ENCODE measurements around the gene SGPL1.

SGPL1 gene

DNA sequence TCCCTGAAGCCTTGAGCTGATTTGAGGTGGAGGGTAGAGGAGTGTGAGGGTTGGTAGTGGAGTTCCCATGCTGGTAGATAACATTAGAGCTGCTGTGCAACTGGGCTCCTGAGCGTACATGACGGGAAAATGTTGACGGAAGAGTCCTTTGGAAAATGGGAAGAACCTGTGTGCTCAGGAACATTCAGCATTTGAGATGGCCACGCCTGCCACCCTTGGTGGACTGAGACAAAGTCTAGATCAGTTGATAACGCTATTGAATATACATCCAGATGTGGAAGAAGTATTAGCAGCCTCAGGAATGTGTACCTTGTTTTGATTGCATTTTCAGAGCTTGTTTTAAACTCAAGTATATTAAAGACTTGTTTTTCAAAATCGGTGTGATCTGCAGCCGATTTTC, 56.5 kb downstream of the SGPL1 start:
- TF ChIP-seq TAF1 (IDR thresholded peaks at IDR 0.05; ENCODE audit: low read depth) (no peak), FOXM1 (IDR thresholded peaks at IDR 0.05; ENCODE audit: borderline replicate concordance, low read depth) (no peak), NFIC (IDR thresholded peaks at IDR 0.05) (no peak), CEBPB (IDR thresholded peaks at IDR 0.05) (no peak), TEAD4 (IDR thresholded peaks at IDR 0.05) (no peak), EP300 (IDR thresholded peaks at IDR 0.05; ENCODE audit: borderline replicate concordance) (no peak), ZBTB7A (IDR thresholded peaks at IDR 0.05; ENCODE audit: low read depth) (no peak), CREB1 (IDR thresholded peaks at IDR 0.05; ENCODE audit: low read depth) (no peak), TCF12 (IDR thresholded peaks at IDR 0.05; ENCODE audit: low read depth) (no peak), EGR1 (IDR thresholded peaks at IDR 0.05) (no peak), RAD21 (IDR thresholded peaks at IDR 0.05; ENCODE audit: low read depth) (no peak), YY1 (IDR thresholded peaks at IDR 0.05; ENCODE audit: low read depth) (no peak)
- TF ChIP-seq, protein P1, sequence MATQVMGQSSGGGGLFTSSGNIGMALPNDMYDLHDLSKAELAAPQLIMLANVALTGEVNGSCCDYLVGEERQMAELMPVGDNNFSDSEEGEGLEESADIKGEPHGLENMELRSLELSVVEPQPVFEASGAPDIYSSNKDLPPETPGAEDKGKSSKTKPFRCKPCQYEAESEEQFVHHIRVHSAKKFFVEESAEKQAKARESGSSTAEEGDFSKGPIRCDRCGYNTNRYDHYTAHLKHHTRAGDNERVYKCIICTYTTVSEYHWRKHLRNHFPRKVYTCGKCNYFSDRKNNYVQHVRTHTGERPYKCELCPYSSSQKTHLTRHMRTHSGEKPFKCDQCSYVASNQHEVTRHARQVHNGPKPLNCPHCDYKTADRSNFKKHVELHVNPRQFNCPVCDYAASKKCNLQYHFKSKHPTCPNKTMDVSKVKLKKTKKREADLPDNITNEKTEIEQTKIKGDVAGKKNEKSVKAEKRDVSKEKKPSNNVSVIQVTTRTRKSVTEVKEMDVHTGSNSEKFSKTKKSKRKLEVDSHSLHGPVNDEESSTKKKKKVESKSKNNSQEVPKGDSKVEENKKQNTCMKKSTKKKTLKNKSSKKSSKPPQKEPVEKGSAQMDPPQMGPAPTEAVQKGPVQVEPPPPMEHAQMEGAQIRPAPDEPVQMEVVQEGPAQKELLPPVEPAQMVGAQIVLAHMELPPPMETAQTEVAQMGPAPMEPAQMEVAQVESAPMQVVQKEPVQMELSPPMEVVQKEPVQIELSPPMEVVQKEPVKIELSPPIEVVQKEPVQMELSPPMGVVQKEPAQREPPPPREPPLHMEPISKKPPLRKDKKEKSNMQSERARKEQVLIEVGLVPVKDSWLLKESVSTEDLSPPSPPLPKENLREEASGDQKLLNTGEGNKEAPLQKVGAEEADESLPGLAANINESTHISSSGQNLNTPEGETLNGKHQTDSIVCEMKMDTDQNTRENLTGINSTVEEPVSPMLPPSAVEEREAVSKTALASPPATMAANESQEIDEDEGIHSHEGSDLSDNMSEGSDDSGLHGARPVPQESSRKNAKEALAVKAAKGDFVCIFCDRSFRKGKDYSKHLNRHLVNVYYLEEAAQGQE (IDR thresholded peaks at IDR 0.05; ENCODE audit: low read depth), result no peak
- TF ChIP-seq, protein P2, sequence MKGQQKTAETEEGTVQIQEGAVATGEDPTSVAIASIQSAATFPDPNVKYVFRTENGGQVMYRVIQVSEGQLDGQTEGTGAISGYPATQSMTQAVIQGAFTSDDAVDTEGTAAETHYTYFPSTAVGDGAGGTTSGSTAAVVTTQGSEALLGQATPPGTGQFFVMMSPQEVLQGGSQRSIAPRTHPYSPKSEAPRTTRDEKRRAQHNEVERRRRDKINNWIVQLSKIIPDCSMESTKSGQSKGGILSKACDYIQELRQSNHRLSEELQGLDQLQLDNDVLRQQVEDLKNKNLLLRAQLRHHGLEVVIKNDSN (IDR thresholded peaks at IDR 0.05), result no peak
- TF ChIP-seq, protein P3, sequence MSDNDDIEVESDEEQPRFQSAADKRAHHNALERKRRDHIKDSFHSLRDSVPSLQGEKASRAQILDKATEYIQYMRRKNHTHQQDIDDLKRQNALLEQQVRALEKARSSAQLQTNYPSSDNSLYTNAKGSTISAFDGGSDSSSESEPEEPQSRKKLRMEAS (IDR thresholded peaks at IDR 0.05), result no peak

DNA sequence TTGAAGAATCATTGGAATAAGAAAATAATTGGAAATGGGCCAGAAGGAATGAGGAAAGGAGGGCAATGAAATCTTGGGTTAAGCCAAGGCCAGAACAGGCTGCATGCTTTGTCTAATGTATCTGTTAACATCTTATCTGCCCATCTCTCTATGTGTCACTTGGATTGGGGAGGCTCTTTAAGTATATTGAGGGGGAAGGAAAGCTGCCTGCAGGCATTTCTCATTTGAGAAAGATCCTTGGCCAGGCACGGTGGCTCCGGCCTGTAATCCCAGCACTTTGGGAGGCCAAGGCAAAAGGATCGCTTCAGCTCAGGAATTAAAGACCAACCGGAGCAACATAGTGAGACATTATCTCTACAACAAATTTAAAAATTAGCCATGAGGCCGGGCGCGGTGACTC, 58.3 kb downstream of the SGPL1 start:
- no peak for TF ChIP-seq TCF12 (IDR thresholded peaks at IDR 0.05; ENCODE audit: low read depth)
- TF ChIP-seq EP300 (IDR thresholded peaks at IDR 0.05; ENCODE audit: borderline replicate concordance), result no peak
- no peak for TF ChIP-seq YY1 (IDR thresholded peaks at IDR 0.05; ENCODE audit: low read depth)
- no peak for TF ChIP-seq EGR1 (IDR thresholded peaks at IDR 0.05)
- TF ChIP-seq TAF1 (IDR thresholded peaks at IDR 0.05; ENCODE audit: low read depth), result no peak
- TF ChIP-seq RAD21 (IDR thresholded peaks at IDR 0.05; ENCODE audit: low read depth), result no peak
- TF ChIP-seq, protein P3 (IDR thresholded peaks at IDR 0.05), result no peak
- TF ChIP-seq, protein P2 (IDR thresholded peaks at IDR 0.05), result no peak
- no peak for TF ChIP-seq CREB1 (IDR thresholded peaks at IDR 0.05; ENCODE audit: low read depth)
- TF ChIP-seq FOXM1 (IDR thresholded peaks at IDR 0.05; ENCODE audit: borderline replicate concordance, low read depth), result no peak
- TF ChIP-seq, protein P1 (IDR thresholded peaks at IDR 0.05; ENCODE audit: low read depth), result no peak

DNA sequence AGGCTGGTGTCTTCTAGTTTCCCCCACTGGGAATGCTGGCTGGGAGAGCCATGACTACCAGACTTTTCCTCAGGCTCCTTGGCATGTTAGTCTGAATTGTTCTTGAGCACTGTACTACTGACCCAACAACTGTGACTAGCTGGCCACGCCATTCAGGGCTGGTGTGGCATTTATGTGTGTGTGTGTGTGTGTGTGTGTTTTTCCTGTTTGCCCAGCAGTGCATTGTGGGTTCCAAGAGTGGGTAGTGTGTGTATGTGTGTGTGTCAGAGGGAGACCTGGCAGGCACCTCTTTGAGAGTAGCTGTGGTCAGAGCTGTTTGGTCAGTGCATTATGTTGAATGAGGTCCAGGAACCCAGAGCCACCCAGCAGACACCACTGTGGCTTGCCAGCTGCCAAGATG, 63.5 kb downstream of the SGPL1 start:
- TF ChIP-seq RAD21 (IDR thresholded peaks at IDR 0.05; ENCODE audit: low read depth) (no peak), NFIC (IDR thresholded peaks at IDR 0.05) (no peak), TAF1 (IDR thresholded peaks at IDR 0.05; ENCODE audit: low read depth) (no peak), EP300 (IDR thresholded peaks at IDR 0.05; ENCODE audit: borderline replicate concordance) (no peak), TEAD4 (IDR thresholded peaks at IDR 0.05) (no peak), CEBPB (IDR thresholded peaks at IDR 0.05) (no peak), CREB1 (IDR thresholded peaks at IDR 0.05; ENCODE audit: low read depth) (no peak)
- TF ChIP-seq, protein P2 (IDR thresholded peaks at IDR 0.05), result no peak
- TF ChIP-seq, protein P3 (IDR thresholded peaks at IDR 0.05), result no peak

DNA sequence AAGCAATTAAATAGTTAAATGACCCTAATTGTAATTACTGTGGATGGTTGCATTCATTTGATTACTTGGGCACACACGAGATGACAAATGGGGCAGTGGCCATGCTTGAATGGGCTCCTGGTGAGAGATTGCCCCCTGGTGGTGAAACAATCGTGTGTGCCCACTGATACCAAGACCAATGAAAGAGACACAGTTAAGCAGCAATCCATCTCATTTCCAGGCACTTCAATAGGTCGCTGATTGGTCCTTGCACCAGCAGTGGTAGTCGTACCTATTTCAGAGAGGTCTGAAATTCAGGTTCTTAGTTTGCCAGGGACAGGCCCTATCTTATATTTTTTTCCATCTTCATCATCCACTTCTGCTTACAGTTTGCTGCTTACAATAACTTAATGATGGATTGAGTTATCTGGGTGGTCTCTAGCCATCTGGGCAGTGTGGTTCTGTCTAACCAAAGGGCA, 64.4 kb downstream of the SGPL1 start:
- TF ChIP-seq, protein P2 (IDR thresholded peaks at IDR 0.05), result no peak
- peak; percentile 92 for TF ChIP-seq RAD21 (IDR thresholded peaks at IDR 0.05; ENCODE audit: low read depth)
- TF ChIP-seq EGR1 (IDR thresholded peaks at IDR 0.05), result no peak

DNA sequence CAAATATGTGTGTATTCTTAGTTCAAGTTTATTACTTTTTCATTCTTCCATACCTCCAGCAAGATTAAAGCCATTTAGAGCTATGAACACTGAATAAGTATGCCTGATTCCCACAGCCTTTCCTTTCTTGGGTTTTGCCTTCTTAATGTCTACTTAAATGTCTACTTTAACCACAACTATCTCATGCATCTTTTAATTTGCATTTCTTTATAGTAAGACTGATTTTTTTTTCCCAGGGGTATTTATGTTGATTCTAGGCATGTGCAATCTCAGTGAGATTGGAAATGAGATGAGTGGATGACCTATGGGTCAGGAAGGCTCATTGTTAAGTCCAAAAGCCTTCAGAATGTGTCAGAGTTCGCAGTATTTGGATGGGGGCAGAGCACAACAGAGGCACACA, 69.0 kb downstream of the SGPL1 start:
- no peak for TF ChIP-seq FOXM1 (IDR thresholded peaks at IDR 0.05; ENCODE audit: borderline replicate concordance, low read depth)
- TF ChIP-seq TEAD4 (IDR thresholded peaks at IDR 0.05), result no peak
- TF ChIP-seq EP300 (IDR thresholded peaks at IDR 0.05; ENCODE audit: borderline replicate concordance), result no peak
- no peak for TF ChIP-seq CREB1 (IDR thresholded peaks at IDR 0.05; ENCODE audit: low read depth)
- no peak for TF ChIP-seq NFIC (IDR thresholded peaks at IDR 0.05)

Measured in Ishikawa (cell line).